ENCODE measurements around the gene LTBP1. TPM values are rescaled to one million over a fixed set of nuclear protein-coding genes. Genes with fewer than 3 reads are reported as not detected.

LTBP1 gene
- total and polyA plus RNA-seq, 2 experiments from 2014 or later: 216 to 509 TPM

GRCh38 chr2:33202641-33203522, 256.1 kb downstream of the LTBP1 start:
- no peak overlapping the region for H3K27ac ChIP-seq
- no peak for DNase-seq (ENCODE audit: low read depth in 1 of 2, low spot score in 1 of 2)
- H3K36me3 ChIP-seq: no peaks in the 10 kb centered on the region
- no peaks in the 10 kb centered on the region for H3K27me3 ChIP-seq
- TF ChIP-seq, protein P1, sequence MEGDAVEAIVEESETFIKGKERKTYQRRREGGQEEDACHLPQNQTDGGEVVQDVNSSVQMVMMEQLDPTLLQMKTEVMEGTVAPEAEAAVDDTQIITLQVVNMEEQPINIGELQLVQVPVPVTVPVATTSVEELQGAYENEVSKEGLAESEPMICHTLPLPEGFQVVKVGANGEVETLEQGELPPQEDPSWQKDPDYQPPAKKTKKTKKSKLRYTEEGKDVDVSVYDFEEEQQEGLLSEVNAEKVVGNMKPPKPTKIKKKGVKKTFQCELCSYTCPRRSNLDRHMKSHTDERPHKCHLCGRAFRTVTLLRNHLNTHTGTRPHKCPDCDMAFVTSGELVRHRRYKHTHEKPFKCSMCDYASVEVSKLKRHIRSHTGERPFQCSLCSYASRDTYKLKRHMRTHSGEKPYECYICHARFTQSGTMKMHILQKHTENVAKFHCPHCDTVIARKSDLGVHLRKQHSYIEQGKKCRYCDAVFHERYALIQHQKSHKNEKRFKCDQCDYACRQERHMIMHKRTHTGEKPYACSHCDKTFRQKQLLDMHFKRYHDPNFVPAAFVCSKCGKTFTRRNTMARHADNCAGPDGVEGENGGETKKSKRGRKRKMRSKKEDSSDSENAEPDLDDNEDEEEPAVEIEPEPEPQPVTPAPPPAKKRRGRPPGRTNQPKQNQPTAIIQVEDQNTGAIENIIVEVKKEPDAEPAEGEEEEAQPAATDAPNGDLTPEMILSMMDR (IDR thresholded peaks at IDR 0.05; ENCODE audit: low read depth, low read length): no peak
- no peaks in the 10 kb centered on the region for H3K9me3 ChIP-seq (ENCODE audit: low read depth)
- H3K4me3 ChIP-seq: no peak overlapping the region
- H3K4me1 ChIP-seq (ENCODE audit: low read depth): no peaks in the 10 kb centered on the region

GRCh38 chr2:33204945-33205344, 258.2 kb downstream of the LTBP1 start:
- no peak for DNase-seq (ENCODE audit: low read depth in 1 of 2, low spot score in 1 of 2)
- no peaks in the 10 kb centered on the region for H3K9me3 ChIP-seq (ENCODE audit: low read depth)

GRCh38 chr2:33205693-33206434, 259.1 kb downstream of the LTBP1 start:
- peaks cover 13% of the 10 kb centered on the region for H3K4me1 ChIP-seq (ENCODE audit: low read depth)
- no peaks in the 10 kb centered on the region for H3K36me3 ChIP-seq
- no peak overlapping the region for H3K27ac ChIP-seq
- H3K9me3 ChIP-seq (ENCODE audit: low read depth): no peaks in the 10 kb centered on the region
- TF ChIP-seq, protein P1 (IDR thresholded peaks at IDR 0.05; ENCODE audit: low read depth, low read length): no peak
- no peak overlapping the region for H3K4me3 ChIP-seq
- DNase-seq (ENCODE audit: low read depth in 1 of 2, low spot score in 1 of 2): no peak
- no peaks in the 10 kb centered on the region for H3K27me3 ChIP-seq

More at GRCh38 chr2:33204945-33205344, 258.2 kb downstream of the LTBP1 start:
- peaks cover 4% of the 10 kb centered on the region for H3K4me1 ChIP-seq (ENCODE audit: low read depth)
- TF ChIP-seq, protein P1 (IDR thresholded peaks at IDR 0.05; ENCODE audit: low read depth, low read length): no peak
- no peaks in the 10 kb centered on the region for H3K27me3 ChIP-seq
- H3K36me3 ChIP-seq: no peaks in the 10 kb centered on the region
- H3K27ac ChIP-seq: peak overlapping the region; percentile 17
- H3K4me3 ChIP-seq: no peak overlapping the region

GRCh38 chr2:33207151-33207740, 260.5 kb downstream of the LTBP1 start:
- Histone ChIP-seq H3K4me1 (ENCODE audit: low read depth) (peaks cover 19% of the 10 kb centered on the region), H3K36me3 (no peaks in the 10 kb centered on the region), H3K27ac (no peak overlapping the region), H3K9me3 (ENCODE audit: low read depth) (no peaks in the 10 kb centered on the region), H3K27me3 (no peaks in the 10 kb centered on the region), H3K4me3 (no peak overlapping the region)
- TF ChIP-seq, protein P1 (IDR thresholded peaks at IDR 0.05; ENCODE audit: low read depth, low read length): no peak
- DNase-seq (ENCODE audit: low read depth in 1 of 2, low spot score in 1 of 2): no peak

DNA sequence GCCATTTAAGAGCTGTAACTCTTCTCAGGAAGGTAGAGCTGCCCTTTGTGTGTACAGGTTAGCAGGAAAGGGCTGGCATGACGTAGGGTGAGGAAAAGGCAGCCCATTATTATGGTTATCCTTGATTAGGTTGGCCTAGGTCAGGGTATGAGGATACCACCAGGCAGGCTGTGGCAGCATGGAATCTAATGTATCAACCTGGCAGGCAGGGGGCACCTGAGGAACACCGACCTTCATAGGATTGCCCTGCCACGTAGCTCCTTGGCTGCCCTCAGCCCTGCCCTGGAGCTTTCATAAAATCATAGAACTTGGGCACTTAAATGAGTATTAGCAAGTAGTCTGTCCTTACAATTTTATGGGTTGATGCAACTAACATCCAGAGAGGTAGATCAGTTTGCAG, 261.6 kb downstream of the LTBP1 start:
- Histone ChIP-seq H3K4me1 (ENCODE audit: low read depth) (peaks cover 21% of the 10 kb centered on the region), H3K9me3 (ENCODE audit: low read depth) (no peaks in the 10 kb centered on the region), H3K27me3 (no peaks in the 10 kb centered on the region), H3K4me3 (no peak overlapping the region), H3K36me3 (no peaks in the 10 kb centered on the region), H3K27ac (no peak overlapping the region)
- TF ChIP-seq, protein P1 (IDR thresholded peaks at IDR 0.05; ENCODE audit: low read depth, low read length): no peak
- DNase-seq (ENCODE audit: low read depth in 1 of 2, low spot score in 1 of 2): no peak

All from cardiac muscle cell (in vitro differentiated cells and primary cell).